ENCODE data around the gene RBP3.

The RBP3 gene

GRCh38 chr10:47348138-47348651 is at the start of gene RBP3:
TSS of gene RBP3 (plus strand) at chr10:47348363. CDS start at chr10:47348485, 122 bp downstream.
- DNase-seq = no peak

DNA sequence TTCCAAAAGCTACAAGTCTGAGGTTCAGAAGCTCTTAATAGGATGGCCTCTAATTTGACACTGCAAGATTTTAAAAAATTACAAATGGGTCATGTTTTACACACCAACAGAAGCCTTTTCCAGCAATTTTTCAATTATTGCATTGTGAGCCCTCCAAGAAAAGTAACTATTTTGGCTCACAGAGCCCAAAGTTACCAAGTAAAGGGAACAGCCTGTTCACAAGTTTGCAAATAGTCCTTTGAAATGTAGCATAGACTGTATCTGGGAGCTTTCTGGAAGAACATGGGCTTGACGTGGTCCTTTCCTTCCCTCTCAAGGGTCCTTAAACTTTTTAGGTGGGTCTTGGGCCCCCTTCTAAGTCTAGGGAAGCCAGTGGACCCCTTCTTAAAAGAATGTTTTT is 49.4 kb upstream of the RBP3 start:
- no peak for DNase-seq

DNA sequence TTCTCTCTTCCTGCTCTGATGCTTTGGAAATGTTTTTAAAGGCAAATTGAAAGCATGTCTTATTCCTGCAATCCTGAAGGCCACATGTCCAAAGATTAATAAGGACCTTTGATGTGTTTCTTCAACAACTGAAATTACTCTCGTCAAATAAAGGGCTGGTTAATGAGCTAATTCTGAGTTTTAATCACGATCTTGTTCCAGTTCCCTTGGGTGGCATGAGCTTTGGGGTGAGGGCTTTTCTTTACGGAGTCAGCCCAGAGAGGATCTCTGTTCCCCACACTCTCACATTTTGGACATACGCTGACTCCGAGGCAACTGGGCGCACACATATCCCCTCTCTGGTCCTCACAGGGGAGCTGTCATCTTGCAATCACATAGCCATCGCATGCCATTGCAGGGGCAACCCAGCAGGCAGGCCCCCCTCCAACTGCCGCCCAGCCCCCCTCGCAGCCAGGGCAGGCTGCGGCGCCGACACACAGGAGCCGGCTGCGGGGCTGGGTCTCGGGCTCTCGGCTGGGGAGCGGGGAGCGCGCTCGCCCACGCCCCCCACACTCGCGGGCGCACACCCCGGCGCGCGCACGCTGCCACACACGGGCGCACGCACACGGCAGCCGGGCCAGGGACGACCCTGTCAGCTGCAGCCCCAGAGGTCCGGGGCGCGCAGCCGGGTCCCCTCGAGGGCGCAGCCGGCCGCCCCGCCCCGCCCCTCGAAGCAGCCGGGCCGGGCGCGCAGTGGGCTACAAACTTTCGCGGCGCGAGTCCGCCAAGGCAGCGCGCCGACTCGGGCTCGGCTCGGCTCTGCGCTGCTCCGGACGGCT is 48.3 kb upstream of the RBP3 start, which contains the start of gene GDF10:
Gene GDF10, plus strand, starts transcription at position 587 of the 818 bp plus-strand sequence. CDS start 455 bp downstream, outside the sequence.
- DNase-seq = peak; percentile 28

DNA sequence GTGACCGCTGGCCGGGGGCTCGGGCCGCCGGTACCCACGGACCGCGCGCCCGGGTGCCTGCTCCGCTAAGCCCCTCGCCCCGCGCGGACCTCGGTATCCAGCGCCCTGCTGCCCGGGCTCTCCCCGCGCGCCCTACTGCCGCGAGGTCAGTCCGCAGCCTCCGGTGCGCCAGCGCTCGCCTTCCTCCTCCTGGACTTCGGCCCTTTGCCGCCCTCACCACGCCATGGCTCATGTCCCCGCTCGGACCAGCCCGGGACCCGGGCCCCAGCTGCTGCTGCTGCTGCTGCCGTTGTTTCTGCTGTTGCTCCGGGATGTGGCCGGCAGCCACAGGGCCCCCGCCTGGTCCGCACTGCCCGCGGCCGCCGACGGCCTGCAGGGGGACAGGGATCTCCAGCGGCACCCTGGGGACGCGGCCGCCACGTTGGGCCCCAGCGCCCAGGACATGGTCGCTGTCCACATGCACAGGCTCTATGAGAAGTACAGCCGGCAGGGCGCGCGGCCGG is 47.7 kb upstream of the RBP3 start:
- no peak for DNase-seq

GRCh38 chr10:47301833-47302232 is 46.3 kb upstream of the RBP3 start:
- no peak for DNase-seq

DNA sequence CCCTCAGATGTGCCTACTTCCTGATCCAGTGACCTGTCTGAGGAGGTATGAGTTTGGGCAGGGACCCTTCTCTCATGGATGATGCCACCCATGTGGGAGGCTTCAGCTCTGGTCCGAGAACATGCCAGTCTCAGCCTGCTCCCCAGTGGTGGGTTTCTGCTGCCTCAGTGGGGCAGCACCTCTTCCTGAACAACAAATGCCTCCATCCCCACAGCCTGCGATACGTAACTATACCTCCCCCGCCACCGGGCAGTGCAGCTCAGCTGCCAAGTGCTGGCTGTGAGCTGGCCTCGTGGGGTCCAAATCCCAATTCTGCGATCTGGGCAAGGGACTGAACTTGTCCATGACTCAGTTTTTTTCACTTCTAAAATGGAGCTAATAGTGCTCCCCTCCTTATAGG is 45.1 kb upstream of the RBP3 start:
- no peak for DNase-seq

DNA sequence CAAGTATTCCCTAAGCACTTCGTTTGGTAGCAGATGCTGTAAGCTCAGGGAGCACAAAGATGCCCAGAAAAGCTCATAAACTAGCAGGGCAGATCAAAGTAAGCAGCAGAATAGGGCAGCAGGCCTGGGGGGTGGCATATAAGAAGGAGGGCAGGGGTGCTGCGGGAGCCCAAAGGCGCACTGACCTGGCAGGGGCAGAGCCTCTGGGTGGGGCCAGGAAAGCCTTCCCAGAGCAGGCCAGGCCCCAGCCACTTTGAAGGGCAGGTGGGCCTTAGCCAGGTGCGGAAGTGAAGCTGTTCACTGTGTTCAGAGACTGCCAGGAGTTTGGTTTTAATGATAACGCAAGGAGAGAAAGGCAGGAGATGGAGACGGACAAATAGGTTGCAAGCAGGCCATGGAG is 44.3 kb upstream of the RBP3 start:
- no peak for DNase-seq

GRCh38 chr10:47305566-47305965 is 42.6 kb upstream of the RBP3 start:
- no peak for DNase-seq

- DNase-seq = no peak
Observed at GRCh38 chr10:47306387-47307210, 41.6 kb upstream of the RBP3 start.

DNA sequence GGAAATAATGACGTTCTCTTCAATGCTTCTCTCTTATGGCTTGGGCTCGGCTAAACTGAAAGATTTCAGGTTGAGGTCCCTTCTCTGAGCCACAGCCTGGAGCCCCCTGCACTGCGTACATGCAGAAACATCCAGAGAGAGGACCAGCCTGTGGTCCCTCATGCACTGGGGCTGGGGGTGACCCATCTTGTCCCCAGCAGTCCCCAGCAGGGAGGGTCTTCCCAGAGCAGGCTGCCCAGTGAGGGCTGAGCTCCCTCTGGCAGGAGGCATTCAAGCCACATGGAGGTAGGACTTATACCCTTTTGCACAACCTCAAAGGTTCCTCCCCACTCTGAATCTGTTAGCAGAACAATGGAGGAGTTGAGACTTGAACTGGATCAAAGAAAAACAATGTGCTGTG is 40.8 kb upstream of the RBP3 start:
- no peak for DNase-seq

GRCh38 chr10:47308775-47309174 is 39.4 kb upstream of the RBP3 start:
- no peak for DNase-seq

- DNase-seq = peak; percentile 43
Observed at GRCh38 chr10:47309408-47310089, 38.6 kb upstream of the RBP3 start.

GRCh38 chr10:47310090-47310505 is 38.1 kb upstream of the RBP3 start:
- DNase-seq = no peak

DNA sequence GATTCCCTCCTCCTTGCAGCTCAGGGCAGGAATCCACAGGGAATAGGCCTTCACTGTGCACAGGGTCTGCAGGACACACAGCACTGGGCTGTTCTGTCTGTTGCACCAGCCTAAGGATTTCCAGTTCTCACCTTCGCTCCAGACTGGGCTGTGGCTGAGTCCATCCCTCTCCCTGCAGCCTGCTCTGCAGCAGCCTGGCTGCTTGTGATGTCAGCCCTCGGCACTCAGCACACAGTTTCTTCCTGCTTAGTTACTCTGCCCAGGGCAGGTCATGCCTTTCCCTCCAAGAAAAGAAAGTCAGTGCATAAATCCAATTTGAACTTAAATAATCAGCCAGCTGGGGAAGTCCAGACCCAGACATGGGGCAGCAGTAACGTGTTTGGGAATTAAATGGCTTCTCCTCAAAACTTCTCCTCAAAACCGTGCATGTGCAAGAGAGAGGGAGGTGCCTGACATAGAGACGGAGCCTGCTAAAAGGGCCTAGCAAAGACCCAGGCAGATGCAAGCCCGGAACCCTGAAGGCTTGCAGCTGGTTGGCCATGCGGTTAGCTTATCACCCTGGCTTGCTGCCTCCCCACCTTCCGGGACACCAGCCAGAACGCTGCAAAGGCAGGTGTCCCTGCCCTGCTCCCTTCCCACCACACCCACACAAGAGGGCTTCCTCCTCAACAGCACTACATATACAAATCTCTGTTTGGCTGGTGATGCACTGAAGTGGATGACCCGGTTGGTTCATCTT is 36.8 kb upstream of the RBP3 start:
- DNase-seq = peak; percentile 42

GRCh38 chr10:47311932-47312662 is 36.1 kb upstream of the RBP3 start:
- DNase-seq = peak; percentile 90

- DNase-seq = no peak
Observed at GRCh38 chr10:47312663-47312995, 35.5 kb upstream of the RBP3 start.

DNA sequence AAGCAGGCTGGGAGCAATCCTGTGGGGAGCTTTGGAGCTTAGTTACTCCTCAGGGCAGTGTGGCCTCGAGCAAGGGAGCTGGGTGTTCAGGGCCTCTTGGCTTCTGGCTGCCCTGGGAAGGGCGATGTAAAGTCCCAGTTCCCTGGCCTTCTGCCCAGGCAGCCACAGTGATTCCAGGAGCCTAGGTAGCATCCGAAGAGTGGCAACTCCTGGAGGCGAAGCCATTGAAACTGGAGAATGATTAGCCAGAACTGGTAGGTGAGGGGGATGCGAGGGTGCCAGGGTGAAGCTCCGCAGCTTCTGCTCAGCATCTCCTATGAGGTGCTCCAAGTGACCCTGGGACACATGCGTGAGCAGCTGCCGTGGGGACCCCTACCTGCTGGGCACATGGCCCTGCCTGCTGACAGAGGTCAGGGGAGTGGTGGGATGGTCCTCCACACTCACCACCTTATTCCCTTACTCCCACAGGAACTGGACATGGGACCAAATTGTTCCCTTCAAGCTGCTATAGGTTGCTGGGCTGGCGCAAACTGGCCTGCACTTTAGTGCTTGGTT is 33.7 kb upstream of the RBP3 start:
- DNase-seq = no peak

GRCh38 chr10:47315421-47315820 is 32.7 kb upstream of the RBP3 start:
- DNase-seq = no peak

- no peak for DNase-seq
Observed at GRCh38 chr10:47316131-47316530, 32.0 kb upstream of the RBP3 start.

DNA sequence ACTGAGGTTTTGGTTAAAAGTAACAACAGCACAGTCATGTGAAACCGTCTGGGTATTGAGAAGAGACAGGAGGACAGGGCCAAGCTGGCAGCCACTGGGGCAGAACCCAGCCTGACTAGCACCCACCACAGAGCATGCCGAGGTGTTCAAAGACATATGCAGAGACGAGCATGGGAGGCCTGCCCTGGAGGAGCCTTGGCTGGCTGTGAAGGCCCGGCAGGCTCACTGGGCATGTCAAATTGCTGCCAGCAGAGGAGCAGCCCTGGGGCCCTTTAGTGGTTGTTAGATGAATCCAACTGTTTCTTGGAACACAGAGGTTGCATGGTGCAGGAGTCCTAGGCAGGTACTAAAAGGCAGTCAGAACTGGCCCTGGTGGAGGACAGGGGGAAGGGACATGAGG is 30.9 kb upstream of the RBP3 start:
- DNase-seq = no peak

DNA sequence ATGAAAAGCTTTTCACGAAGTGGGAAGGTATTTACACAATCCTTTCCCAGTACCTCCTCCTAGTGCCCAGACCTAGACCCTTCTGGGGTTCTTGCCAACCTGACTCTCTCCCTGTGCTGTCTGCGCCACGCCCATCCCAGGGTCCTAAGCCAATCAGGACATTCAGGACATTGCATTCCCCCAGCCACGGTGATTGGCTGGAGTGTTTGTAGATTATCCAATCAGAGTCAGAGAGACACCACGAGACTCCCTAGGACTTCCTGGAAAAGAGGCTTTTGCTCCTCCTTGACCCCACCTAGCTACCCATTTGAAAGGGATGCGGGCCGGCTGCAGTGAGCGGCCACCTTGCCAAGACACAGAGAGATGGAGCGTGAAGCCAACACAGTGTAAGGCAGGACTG is 29.5 kb upstream of the RBP3 start:
- no peak for DNase-seq
